ENCODE results near the gene PITX3. TPM values are rescaled to one million over a fixed set of nuclear protein-coding genes. Genes with fewer than 3 reads are reported as not detected.

Gene PITX3
- polyA plus RNA-seq, 3 donors: not detected

DNA sequence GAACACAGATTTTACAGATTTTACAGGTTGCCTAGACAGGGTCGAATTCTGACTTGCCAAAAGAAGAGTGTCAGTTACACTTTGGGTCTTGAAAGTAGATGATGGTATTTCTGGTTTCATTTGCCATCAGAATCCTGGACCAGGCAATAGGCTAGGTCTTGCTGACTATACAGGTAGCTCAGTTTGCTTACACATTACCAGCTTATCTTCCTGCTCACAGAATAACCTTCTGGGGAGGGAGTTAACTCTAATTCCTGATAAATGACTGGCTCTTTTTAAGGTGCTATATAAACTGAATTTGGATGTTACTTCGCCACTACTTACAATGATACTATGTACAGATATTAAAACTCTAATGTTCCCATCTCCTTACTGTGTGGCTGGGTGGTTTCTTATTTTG is 43.8 kb upstream of the PITX3 start:
- WGBS (ENCODE audit: insufficient coverage): no CpG with 5 or more reads among the region's 2 CpGs
- Histone ChIP-seq H3K9me3 (replicated peaks in 1 of 2; ENCODE audit: control insufficient read depth in 1 of 2, insufficient read depth in 1 of 2, low read length in 2 of 2) (no peaks in the 10 kb centered on the region), H2AFZ (ENCODE audit: insufficient read depth, low read depth, low read length, poor library complexity, severe bottlenecking) (no peak overlapping the region), H3K4me3 (replicated peaks in 1 of 3; ENCODE audit: low read depth in 2 of 3, low read length in 3 of 3) (no peak overlapping the region), H3K27me3 (ENCODE audit: control insufficient read depth in 2 of 2, insufficient read depth in 2 of 2, low read length in 2 of 2) (no peaks in the 10 kb centered on the region), H4K20me1 (ENCODE audit: insufficient read depth, low read length) (peaks cover 89% of the 10 kb centered on the region), H3K4me2 (replicated peaks; ENCODE audit: extremely low read depth, low read length, poor library complexity, severe bottlenecking) (no peak overlapping the region), H3K27ac (ENCODE audit: low read depth in 1 of 2, low read length in 2 of 2) (no peak overlapping the region), H3K4me1 (ENCODE audit: control insufficient read depth in 1 of 2, insufficient read depth in 2 of 2, low read length in 2 of 2) (peaks cover 3 to 4% of the 10 kb centered on the region in 2 donors), H3K9ac (ENCODE audit: insufficient read depth, low read length, poor library complexity, severe bottlenecking) (no peak overlapping the region), H3K36me3 (replicated peaks in 1 of 2; ENCODE audit: control insufficient read depth in 1 of 2, insufficient read depth in 2 of 2, low read length in 2 of 2) (peaks cover 11 to 80% of the 10 kb centered on the region in 2 donors), H3K79me2 (ENCODE audit: insufficient read depth, low read length) (peaks cover 69% of the 10 kb centered on the region)
- Mint-ChIP-seq H3K4me1 (peaks cover 13% of the 10 kb centered on the region), H3K4me3 (no peak overlapping the region), H3K27me3 (ENCODE audit: low read depth in 3 of 3) (no peaks in the 10 kb centered on the region), H3K9me3 (no peaks in the 10 kb centered on the region), H3K36me3 (peaks cover 40 to 62% of the 10 kb centered on the region in 2 donors), H3K27ac (no peak overlapping the region)
- TF ChIP-seq, protein P1, sequence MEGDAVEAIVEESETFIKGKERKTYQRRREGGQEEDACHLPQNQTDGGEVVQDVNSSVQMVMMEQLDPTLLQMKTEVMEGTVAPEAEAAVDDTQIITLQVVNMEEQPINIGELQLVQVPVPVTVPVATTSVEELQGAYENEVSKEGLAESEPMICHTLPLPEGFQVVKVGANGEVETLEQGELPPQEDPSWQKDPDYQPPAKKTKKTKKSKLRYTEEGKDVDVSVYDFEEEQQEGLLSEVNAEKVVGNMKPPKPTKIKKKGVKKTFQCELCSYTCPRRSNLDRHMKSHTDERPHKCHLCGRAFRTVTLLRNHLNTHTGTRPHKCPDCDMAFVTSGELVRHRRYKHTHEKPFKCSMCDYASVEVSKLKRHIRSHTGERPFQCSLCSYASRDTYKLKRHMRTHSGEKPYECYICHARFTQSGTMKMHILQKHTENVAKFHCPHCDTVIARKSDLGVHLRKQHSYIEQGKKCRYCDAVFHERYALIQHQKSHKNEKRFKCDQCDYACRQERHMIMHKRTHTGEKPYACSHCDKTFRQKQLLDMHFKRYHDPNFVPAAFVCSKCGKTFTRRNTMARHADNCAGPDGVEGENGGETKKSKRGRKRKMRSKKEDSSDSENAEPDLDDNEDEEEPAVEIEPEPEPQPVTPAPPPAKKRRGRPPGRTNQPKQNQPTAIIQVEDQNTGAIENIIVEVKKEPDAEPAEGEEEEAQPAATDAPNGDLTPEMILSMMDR (IDR thresholded peaks at IDR 0.05): no peak
- no peak for DNase-seq
- intact Hi-C loops (cut with micrococcal nuclease): no loop called here

DNA sequence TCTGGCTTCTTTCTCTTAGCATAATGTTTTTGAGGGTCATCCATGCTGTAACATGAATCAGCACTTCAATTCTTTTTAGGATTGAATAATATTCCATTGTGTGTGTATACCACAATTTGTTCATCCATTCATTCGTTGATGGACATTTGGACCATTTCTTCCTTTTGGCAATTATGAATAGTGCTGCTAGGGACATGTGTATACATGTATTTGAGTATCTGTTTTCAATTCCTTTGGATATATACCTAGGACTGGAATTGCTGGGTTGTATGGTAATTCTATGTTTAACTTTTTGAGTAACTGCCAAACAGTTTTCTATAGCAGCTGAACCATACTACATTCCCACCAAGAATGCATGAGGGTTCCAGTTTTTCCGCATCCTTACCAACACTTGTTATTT is 43.2 kb upstream of the PITX3 start:
- no peaks in the 10 kb centered on the region for H3K9me3 Mint-ChIP-seq
- Histone ChIP-seq H3K36me3 (replicated peaks in 1 of 2; ENCODE audit: control insufficient read depth in 1 of 2, insufficient read depth in 2 of 2, low read length in 2 of 2) (peaks cover 11 to 80% of the 10 kb centered on the region in 2 donors), H3K9me3 (replicated peaks in 1 of 2; ENCODE audit: control insufficient read depth in 1 of 2, insufficient read depth in 1 of 2, low read length in 2 of 2) (no peaks in the 10 kb centered on the region), H3K4me2 (replicated peaks; ENCODE audit: extremely low read depth, low read length, poor library complexity, severe bottlenecking) (no peak overlapping the region), H3K27me3 (ENCODE audit: control insufficient read depth in 2 of 2, insufficient read depth in 2 of 2, low read length in 2 of 2) (no peaks in the 10 kb centered on the region), H4K20me1 (ENCODE audit: insufficient read depth, low read length) (peaks cover 90% of the 10 kb centered on the region), H3K4me3 (replicated peaks in 1 of 3; ENCODE audit: low read depth in 2 of 3, low read length in 3 of 3) (no peak overlapping the region), H3K79me2 (ENCODE audit: insufficient read depth, low read length) (peaks cover 73% of the 10 kb centered on the region), H2AFZ (ENCODE audit: insufficient read depth, low read depth, low read length, poor library complexity, severe bottlenecking) (no peak overlapping the region), H3K9ac (ENCODE audit: insufficient read depth, low read length, poor library complexity, severe bottlenecking) (no peak overlapping the region), H3K27ac (ENCODE audit: low read depth in 1 of 2, low read length in 2 of 2) (no peak overlapping the region), H3K4me1 (ENCODE audit: control insufficient read depth in 1 of 2, insufficient read depth in 2 of 2, low read length in 2 of 2) (peaks cover 3 to 4% of the 10 kb centered on the region in 2 donors)
- no peak for DNase-seq
- intact Hi-C loops (cut with micrococcal nuclease): no loop called here
- no peak overlapping the region for H3K27ac Mint-ChIP-seq
- TF ChIP-seq, protein P1 (IDR thresholded peaks at IDR 0.05): no peak
- H3K36me3 Mint-ChIP-seq: peaks cover 43 to 65% of the 10 kb centered on the region in 2 donors
- H3K4me3 Mint-ChIP-seq: no peak overlapping the region
- WGBS (ENCODE audit: insufficient coverage): no CpG with 5 or more reads among the region's 2 CpGs
- H3K27me3 Mint-ChIP-seq (ENCODE audit: low read depth in 3 of 3): no peaks in the 10 kb centered on the region
- peaks cover 19% of the 10 kb centered on the region for H3K4me1 Mint-ChIP-seq

All from CD14-positive monocyte (primary cell).